KMS-11 (cell line): Measurements from ENCODE around the gene GDPD2.

Source experiments
- H2AFZ ChIP-seq: fragments of 200-600 bp; sonication (generic); 2 replicates; pipeline ENCODE4 v1.6.1; 2016; ENCODE audit warnings: antibody characterized with exemption, mixed run types, low read depth
- H3K27ac ChIP-seq: fragments of 200-600 bp; sonication (generic); 2 replicates; pipeline ENCODE4 v1.6.1; 2016; ENCODE audit warnings: mild to moderate bottlenecking, mixed run types
- H3K27me3 ChIP-seq: fragments of 200-600 bp; sonication (generic); 2 replicates; pipeline ENCODE4 v1.6.1; 2017; ENCODE audit warnings: mild to moderate bottlenecking, low read depth, mixed run types, moderate library complexity; ENCODE audit not compliant: insufficient read depth
- H3K36me3 ChIP-seq: fragments of 200-600 bp; sonication (generic); 2 replicates; pipeline ENCODE4 v1.6.1; 2017; ENCODE audit warnings: mild to moderate bottlenecking, mixed run types; ENCODE audit not compliant: insufficient read depth
- H3K4me1 ChIP-seq: fragments of 200-600 bp; sonication (generic); 2 replicates; pipeline ENCODE4 v1.6.1; 2016; ENCODE audit warnings: mild to moderate bottlenecking, low read depth, mixed run types; ENCODE audit not compliant: poor library complexity, severe bottlenecking
- H3K4me2 ChIP-seq: fragments of 200-600 bp; sonication (generic); 2 replicates; pipeline ENCODE4 v1.7.0; 2016; ENCODE audit warnings: mild to moderate bottlenecking, mixed run types
- H3K4me3 ChIP-seq: fragments of 200-600 bp; sonication (generic); IDR thresholded peaks from 2 replicates; pipeline ENCODE4 v1.6.1; 2017; ENCODE audit warnings: low read depth, low read length, mixed read lengths; ENCODE audit not compliant: insufficient read depth
- H3K79me2 ChIP-seq: fragments of 200-600 bp; sonication (generic); 2 replicates; pipeline ENCODE4 v1.6.1; 2016; ENCODE audit warnings: low read depth, mixed run types; ENCODE audit not compliant: insufficient read depth
- H3K9ac ChIP-seq: fragments of 200-600 bp; sonication (generic); 2 replicates; pipeline ENCODE4 v1.6.1; 2016; ENCODE audit warnings: mild to moderate bottlenecking, mixed run types
- H4K20me1 ChIP-seq: fragments of 200-600 bp; sonication (generic); 2 replicates; pipeline ENCODE4 v1.6.1; 2016; ENCODE audit warnings: mild to moderate bottlenecking, mixed run types; ENCODE audit not compliant: insufficient read depth
- CTCF ChIP-seq: fragments of 200-600 bp; sonication (generic); conservative IDR thresholded peaks from 2 replicates; pipeline ENCODE4 v1.6.1; 2017; ENCODE audit warnings: low read depth, mild to moderate bottlenecking, antibody characterized with exemption, low read length, moderate library complexity, mixed read lengths

The GDPD2 gene

GRCh38 chrX:70429759-70430158, 6.6 kb downstream of the GDPD2 start:
- no peak overlapping the region for H3K9ac ChIP-seq
- no peak overlapping the region for H3K4me3 ChIP-seq
- TF ChIP-seq CTCF = no peak
- H3K4me1 ChIP-seq = peaks cover 7% of the 10 kb centered on the region
- H3K36me3 ChIP-seq = no peaks in the 10 kb centered on the region
- H3K27ac ChIP-seq = no peak overlapping the region
- H2AFZ ChIP-seq = no peak overlapping the region
- H3K79me2 ChIP-seq = no peaks in the 10 kb centered on the region
- no peaks in the 10 kb centered on the region for H3K27me3 ChIP-seq
- H3K4me2 ChIP-seq = no peak overlapping the region
- no peaks in the 10 kb centered on the region for H4K20me1 ChIP-seq

GRCh38 chrX:70432936-70433847, 10.1 kb downstream of the GDPD2 start:
- peak overlapping the region; percentile 96; the same call in 1 of the 2 replicates for H3K9ac ChIP-seq
- no peaks in the 10 kb centered on the region for H4K20me1 ChIP-seq
- H3K4me1 ChIP-seq = peaks cover 36% of the 10 kb centered on the region
- peak overlapping the region; percentile 96 for H3K27ac ChIP-seq
- no peaks in the 10 kb centered on the region for H3K79me2 ChIP-seq
- peak overlapping the region; percentile 68 for H3K4me2 ChIP-seq
- peak overlapping the region; percentile 90; the same call in 1 of the 2 replicates for H2AFZ ChIP-seq
- no peak overlapping the region for H3K4me3 ChIP-seq
- no peaks in the 10 kb centered on the region for H3K36me3 ChIP-seq
- no peak for TF ChIP-seq CTCF
- H3K27me3 ChIP-seq = no peaks in the 10 kb centered on the region

- Histone ChIP-seq H3K27me3 (no peaks in the 10 kb centered on the region), H3K27ac (peak overlapping the region; percentile 96), H3K36me3 (no peaks in the 10 kb centered on the region), H2AFZ (peak overlapping the region; percentile 90), H3K4me1 (peaks cover 42% of the 10 kb centered on the region), H3K4me2 (peak overlapping the region; percentile 68), H4K20me1 (no peaks in the 10 kb centered on the region), H3K9ac (peak overlapping the region; percentile 96), H3K4me3 (no peak overlapping the region), H3K79me2 (no peaks in the 10 kb centered on the region)
- TF ChIP-seq CTCF = peak; percentile 61
Measured at GRCh38 chrX:70433848-70434351, 10.8 kb downstream of the GDPD2 start.

- peak overlapping the region; percentile 90 for H2AFZ ChIP-seq
- peaks cover 46% of the 10 kb centered on the region for H3K4me1 ChIP-seq
- H4K20me1 ChIP-seq = no peaks in the 10 kb centered on the region
- H3K4me3 ChIP-seq = no peak overlapping the region
- peak overlapping the region; percentile 64 for H3K4me2 ChIP-seq
- peak overlapping the region; percentile 96 for H3K27ac ChIP-seq
- peak overlapping the region; percentile 96 for H3K9ac ChIP-seq
- no peaks in the 10 kb centered on the region for H3K36me3 ChIP-seq
- H3K27me3 ChIP-seq = no peaks in the 10 kb centered on the region
- H3K79me2 ChIP-seq = no peaks in the 10 kb centered on the region
- no peak for TF ChIP-seq CTCF
Measured at GRCh38 chrX:70434352-70434866, 11.3 kb downstream of the GDPD2 start.
